K562 (cell line): ENCODE data around the gene HEPACAM. TPM values are rescaled to one million over a fixed set of nuclear protein-coding genes. Genes with fewer than 3 reads are reported as not detected.

ENCODE experiments used
- BRD9 ChIP-seq: fragments of 450-650 bp; IDR thresholded peaks from 2 replicates; pipeline ENCODE4 v1.6.1; 2018; ENCODE audit warnings: low read depth; ENCODE audit not compliant: partially characterized antibody
- CBX1 ChIP-seq: sonication (generic); IDR thresholded peaks from 2 replicates; pipeline ENCODE4 v1.6.1; 2016; ENCODE audit warnings: antibody characterized with exemption, low read depth, mild to moderate bottlenecking
- ETV6 ChIP-seq, 3 experiments: fragments of 150-350 bp in 1 of 3; sonication (generic) in 1 of 3; formaldehyde crosslinking in 1 of 3; IDR thresholded peaks; 2 replicates each; pipeline versions ENCODE4 v1.6.1 to v1.8.0; 2014 to 2022; ENCODE audit warnings: borderline replicate concordance in 2 of 3, low read depth in 2 of 3, antibody characterized with exemption in 1 of 3, low read length in 1 of 3, mild to moderate bottlenecking in 1 of 3, missing genetic modification reagents in 1 of 3
- L3MBTL2 ChIP-seq: fragments of 450-650 bp; IDR thresholded peaks from 2 replicates; pipeline ENCODE4 v1.6.1; 2016; ENCODE audit warnings: mild to moderate bottlenecking, moderate library complexity
- MEIS2 ChIP-seq: fragments of 450-650 bp; IDR thresholded peaks from 2 replicates; pipeline ENCODE4 v1.6.1; 2014; ENCODE audit warnings: mild to moderate bottlenecking; ENCODE audit not compliant: partially characterized antibody
- NFRKB ChIP-seq: fragments of 450-650 bp; IDR thresholded peaks from 2 replicates; pipeline ENCODE4 v1.6.1; 2016; ENCODE audit warnings: low read depth
- POLR2B ChIP-seq: fragments of 450-650 bp; IDR thresholded peaks from 2 replicates; pipeline ENCODE4 v1.6.1; 2018; ENCODE audit warnings: low read depth; ENCODE audit not compliant: partially characterized antibody
- SMAD3 ChIP-seq: fragments of 450-650 bp; formaldehyde crosslinking; conservative IDR thresholded peaks from 2 replicates; pipeline ENCODE4 v1.4.0; 2020; ENCODE audit warnings: mild to moderate bottlenecking
- TARDBP ChIP-seq: fragments of 450-650 bp; IDR thresholded peaks from 2 replicates; pipeline ENCODE4 v1.6.1; 2016
- TRIM28 ChIP-seq: fragments of 450-650 bp; IDR thresholded peaks from 2 replicates; pipeline ENCODE4 v1.6.1; 2017
- ZBTB49 ChIP-seq: sonication (generic); formaldehyde crosslinking; IDR thresholded peaks from 2 replicates; pipeline ENCODE4 v1.8.0; 2022; ENCODE audit warnings: missing genetic modification reagents, mild to moderate bottlenecking, borderline replicate concordance
- ZMIZ1 ChIP-seq, 2 experiments: fragments of 150-350 bp in 1 of 2; IDR thresholded peaks; 2 replicates each; pipeline ENCODE4 v1.6.1; 2012 to 2016; ENCODE audit warnings: low read depth in 2 of 2, low read length in 2 of 2, mild to moderate bottlenecking in 1 of 2, moderate library complexity in 1 of 2
- ZNF707 ChIP-seq: fragments of 250-450 bp; sonication (Bioruptor Pico); conservative IDR thresholded peaks from 2 replicates; pipeline ENCODE4 v1.8.0; 2022; ENCODE audit warnings: inconsistent platforms, mild to moderate bottlenecking, moderate library complexity
- ZNF780A ChIP-seq: fragments of 250-450 bp; sonication (Bioruptor Pico); IDR thresholded peaks from 2 replicates; pipeline ENCODE4 v1.5.0; 2021; ENCODE audit warnings: mild to moderate bottlenecking
- polyA plus RNA-seq, 8 experiments: library from polyadenylated mRNA; depleted of rRNA in 4 of 8; stranded (reverse) in 5 of 8; unstranded in 3 of 8; fragments of >200 nt; fragmentation: Nextera tagmentation in 2 of 8; fragmentation: Illumina TruSeq in 1 of 8; extraction: Ambion mirVana in 2 of 8; extraction: Trizol in 1 of 8; gene quantifications; 2 replicates each; pipeline versions ENCODE4 v1.2.1 to v1.2.3, GENCODE V29; 2011 to 2014; ENCODE audit warnings: inconsistent platforms in 1 of 8, missing spikeins in 1 of 8
- total RNA-seq, 7 experiments: library from RNA; depleted of rRNA in 6 of 7; stranded (reverse); fragments of >200 nt in 6 of 7; fragmentation: Illumina TruSeq in 2 of 7; extraction: Trizol in 2 of 7; gene quantifications; 2 replicates each; pipeline versions ENCODE4 v1.2.1 to v1.2.3, GENCODE V29; 2011 to 2021; ENCODE audit warnings: low replicate concordance in 1 of 7
- TF ChIP-seq, protein P1 (sequence below): fragments of 450-650 bp; IDR thresholded peaks from 2 replicates; pipeline ENCODE4 v1.6.1; 2017; ENCODE audit warnings: antibody characterized with exemption

Gene HEPACAM
- total and polyA plus RNA-seq, 9 of the 15 experiments (the other 6 are each of a cell fraction or from before 2014, with no cell fraction given): not detected

DNA sequence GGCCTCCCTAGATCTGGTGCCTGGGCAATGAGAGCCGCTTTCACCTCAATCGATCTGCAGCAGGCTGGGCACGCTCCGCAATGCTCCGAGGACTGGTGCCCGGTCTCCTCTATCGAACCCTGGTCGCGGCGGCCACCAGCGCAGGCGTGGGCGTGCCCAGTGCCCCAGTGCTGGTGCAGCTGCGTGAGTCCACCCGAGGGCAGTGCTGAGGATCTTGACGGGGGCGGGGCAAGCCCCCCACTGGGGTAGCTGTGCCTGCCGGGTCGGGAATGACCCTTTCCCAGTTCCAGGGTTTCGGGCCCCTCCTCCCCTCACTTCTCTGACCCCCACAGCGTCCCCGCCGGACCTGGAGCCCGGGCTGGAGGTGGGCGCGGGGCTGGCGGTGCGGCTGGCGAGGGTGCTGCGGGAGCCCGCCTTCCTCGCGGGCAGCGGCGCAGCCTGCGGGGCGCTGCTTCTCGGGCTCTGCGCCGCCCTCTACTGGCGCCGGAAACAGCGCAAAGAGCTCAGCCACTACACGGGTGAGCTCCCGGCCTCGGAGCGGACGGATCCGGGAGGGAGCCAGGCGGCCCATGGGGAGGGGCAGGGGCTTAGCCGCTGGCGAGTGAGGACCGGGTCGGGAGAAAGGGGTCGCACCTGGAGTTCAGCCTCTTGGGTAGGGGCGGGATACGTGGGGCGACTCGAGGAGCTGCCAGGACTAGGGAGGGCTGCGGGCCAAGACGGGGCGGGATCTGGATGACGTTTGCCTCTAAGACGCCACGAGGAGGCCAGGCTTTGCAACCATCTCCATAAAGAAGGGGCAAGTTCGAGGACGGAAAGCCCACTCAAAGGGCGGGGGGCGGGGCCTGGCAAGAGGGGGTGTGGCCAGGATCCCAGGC is 59.7 kb downstream of the HEPACAM start (continued):
- peak; percentile 56 for TF ChIP-seq POLR2B
- TF ChIP-seq MEIS2: no peak
- TF ChIP-seq ZMIZ1 (IDR thresholded peaks at IDR 0.05; ENCODE audit: low read depth in 2 of 2, low read length in 2 of 2): no peak
- TF ChIP-seq TRIM28: no peak
- TF ChIP-seq ZNF707 (CRISPR knock-in tag): no peak
- TF ChIP-seq ZNF780A (CRISPR knock-in tag): no peak
- TF ChIP-seq ETV6 (IDR thresholded peaks at IDR 0.05; ENCODE audit: borderline replicate concordance in 1 of 2, low read depth in 2 of 2, low read length in 1 of 2): no peak
- no peak for TF ChIP-seq ETV6 (CRISPR knock-in tag; IDR thresholded peaks at IDR 0.05; ENCODE audit: borderline replicate concordance)
- TF ChIP-seq SMAD3: no peak
- no peak for TF ChIP-seq TARDBP
- TF ChIP-seq ZBTB49 (CRISPR knock-in tag): no peak
- TF ChIP-seq L3MBTL2: peak; percentile 78
- no peak for TF ChIP-seq NFRKB
- no peak for TF ChIP-seq CBX1
- no peak for TF ChIP-seq BRD9
- TF ChIP-seq, protein P1, sequence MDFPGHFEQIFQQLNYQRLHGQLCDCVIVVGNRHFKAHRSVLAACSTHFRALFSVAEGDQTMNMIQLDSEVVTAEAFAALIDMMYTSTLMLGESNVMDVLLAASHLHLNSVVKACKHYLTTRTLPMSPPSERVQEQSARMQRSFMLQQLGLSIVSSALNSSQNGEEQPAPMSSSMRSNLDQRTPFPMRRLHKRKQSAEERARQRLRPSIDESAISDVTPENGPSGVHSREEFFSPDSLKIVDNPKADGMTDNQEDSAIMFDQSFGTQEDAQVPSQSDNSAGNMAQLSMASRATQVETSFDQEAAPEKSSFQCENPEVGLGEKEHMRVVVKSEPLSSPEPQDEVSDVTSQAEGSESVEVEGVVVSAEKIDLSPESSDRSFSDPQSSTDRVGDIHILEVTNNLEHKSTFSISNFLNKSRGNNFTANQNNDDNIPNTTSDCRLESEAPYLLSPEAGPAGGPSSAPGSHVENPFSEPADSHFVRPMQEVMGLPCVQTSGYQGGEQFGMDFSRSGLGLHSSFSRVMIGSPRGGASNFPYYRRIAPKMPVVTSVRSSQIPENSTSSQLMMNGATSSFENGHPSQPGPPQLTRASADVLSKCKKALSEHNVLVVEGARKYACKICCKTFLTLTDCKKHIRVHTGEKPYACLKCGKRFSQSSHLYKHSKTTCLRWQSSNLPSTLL: no peak
